Epithelial cell of esophagus (primary cell): ENCODE results near the gene CFAP46.

ENCODE experiments used
- DNase-seq: peaks from one replicate; pipeline ENCODE4 v3.0.0; 2010; ENCODE audit warnings: low read depth
- H3K4me3 ChIP-seq: 2 replicates; pipeline ENCODE4 v1.5.1; 2011; ENCODE audit warnings: mild to moderate bottlenecking, low read length, control low read depth
- TF ChIP-seq, protein P1 (sequence below): IDR thresholded peaks from 2 replicates; pipeline ENCODE4 v1.5.1; 2011; ENCODE audit warnings: low read depth, mild to moderate bottlenecking, low read length, control low read depth, inconsistent platforms; ENCODE audit not compliant: insufficient read depth; ENCODE audit errors: missing control alignments

CFAP46 gene

DNA sequence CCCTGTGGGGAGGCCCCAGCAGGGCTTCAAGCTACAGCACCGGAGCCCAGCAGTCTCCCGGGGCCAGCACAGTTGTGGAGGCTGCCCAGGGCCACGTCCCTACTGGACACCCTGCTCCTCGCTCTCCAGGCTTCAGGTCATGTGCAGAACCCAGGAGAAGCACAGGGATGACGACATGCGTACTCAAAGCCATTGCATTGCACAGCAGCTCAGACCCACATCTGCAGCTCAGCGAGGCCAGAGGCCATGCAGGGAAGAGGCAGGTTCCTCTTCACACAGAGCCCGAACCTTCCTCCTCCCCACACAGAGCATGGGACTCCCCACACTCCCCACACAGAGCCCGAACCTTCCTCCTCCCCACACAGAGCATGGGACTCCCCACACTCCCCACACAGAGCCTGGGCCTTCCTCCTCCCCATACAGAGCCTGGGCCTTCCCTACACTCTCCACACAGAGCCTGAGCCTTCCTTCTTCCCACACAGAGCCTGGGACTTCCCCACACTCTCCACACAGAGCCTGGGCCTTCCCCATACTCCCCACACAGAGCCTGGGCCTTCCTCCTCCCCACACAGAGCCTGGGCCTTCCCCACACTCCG is 12.3 kb downstream of the CFAP46 start:
- no peak overlapping the region for H3K4me3 ChIP-seq
- TF ChIP-seq, protein P1, sequence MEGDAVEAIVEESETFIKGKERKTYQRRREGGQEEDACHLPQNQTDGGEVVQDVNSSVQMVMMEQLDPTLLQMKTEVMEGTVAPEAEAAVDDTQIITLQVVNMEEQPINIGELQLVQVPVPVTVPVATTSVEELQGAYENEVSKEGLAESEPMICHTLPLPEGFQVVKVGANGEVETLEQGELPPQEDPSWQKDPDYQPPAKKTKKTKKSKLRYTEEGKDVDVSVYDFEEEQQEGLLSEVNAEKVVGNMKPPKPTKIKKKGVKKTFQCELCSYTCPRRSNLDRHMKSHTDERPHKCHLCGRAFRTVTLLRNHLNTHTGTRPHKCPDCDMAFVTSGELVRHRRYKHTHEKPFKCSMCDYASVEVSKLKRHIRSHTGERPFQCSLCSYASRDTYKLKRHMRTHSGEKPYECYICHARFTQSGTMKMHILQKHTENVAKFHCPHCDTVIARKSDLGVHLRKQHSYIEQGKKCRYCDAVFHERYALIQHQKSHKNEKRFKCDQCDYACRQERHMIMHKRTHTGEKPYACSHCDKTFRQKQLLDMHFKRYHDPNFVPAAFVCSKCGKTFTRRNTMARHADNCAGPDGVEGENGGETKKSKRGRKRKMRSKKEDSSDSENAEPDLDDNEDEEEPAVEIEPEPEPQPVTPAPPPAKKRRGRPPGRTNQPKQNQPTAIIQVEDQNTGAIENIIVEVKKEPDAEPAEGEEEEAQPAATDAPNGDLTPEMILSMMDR = no peak
- no peak for DNase-seq

DNA sequence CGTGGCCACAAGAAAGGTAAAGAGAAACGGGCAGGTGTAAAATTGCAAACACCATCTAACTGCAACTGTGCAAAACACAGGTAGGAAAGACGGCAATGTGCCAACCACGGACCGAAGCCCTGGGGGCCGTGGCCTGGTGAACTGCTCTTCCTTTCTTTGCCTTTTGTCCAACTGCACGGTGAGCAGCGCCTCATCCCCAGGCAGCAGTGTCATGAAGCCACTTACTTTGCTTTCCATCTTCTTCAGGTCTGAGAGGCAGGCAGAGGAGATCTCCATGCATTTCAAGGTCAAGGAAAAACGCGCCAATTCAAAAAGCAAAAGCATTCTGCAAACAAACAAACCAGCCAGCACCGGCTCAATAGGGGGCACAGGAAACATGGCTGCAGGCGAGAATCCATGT is 12.9 kb downstream of the CFAP46 start:
- no peak for DNase-seq
- TF ChIP-seq, protein P1 = no peak
- H3K4me3 ChIP-seq = no peak overlapping the region

DNA sequence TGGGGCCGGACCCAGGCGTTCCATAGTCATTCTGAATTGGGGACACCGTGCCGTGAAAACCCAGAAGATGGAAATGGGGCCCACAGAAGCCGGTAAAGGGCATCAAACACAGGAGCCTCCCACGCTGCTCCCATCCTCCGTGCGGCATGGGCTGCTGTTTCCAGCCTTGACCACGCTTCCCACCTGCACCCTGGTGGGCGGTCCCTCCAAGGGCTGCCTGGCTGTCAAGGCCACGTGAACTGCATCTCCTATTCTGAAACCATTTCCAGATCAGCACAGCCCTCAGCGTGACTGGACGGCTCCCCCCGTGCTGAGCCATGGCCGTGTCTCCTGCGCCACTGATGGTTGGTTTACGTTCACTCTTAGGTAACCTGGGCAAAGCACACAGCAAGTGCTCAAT is 14.1 kb downstream of the CFAP46 start:
- H3K4me3 ChIP-seq = no peak overlapping the region
- TF ChIP-seq, protein P1 = no peak
- DNase-seq = no peak

DNA sequence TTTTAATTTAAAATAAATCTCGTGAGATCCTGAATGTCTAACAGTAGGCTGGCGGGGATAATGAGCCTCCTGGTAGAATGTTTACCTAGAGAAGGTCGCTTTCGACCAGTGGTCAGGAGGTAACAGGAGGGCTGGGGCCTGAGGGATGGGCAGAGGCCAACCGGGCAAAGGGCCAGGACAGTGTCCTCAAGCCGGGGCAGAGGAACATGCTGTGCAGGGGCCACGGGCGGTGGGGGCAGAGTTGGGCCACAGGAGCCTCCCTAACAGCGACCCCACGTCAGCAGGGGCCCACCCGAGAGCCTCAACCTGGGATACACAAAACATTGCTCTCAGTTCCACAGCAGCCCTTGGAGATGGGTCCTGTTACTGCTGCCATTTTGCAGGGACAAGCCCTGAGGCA is 14.5 kb downstream of the CFAP46 start:
- TF ChIP-seq, protein P1 = no peak

DNA sequence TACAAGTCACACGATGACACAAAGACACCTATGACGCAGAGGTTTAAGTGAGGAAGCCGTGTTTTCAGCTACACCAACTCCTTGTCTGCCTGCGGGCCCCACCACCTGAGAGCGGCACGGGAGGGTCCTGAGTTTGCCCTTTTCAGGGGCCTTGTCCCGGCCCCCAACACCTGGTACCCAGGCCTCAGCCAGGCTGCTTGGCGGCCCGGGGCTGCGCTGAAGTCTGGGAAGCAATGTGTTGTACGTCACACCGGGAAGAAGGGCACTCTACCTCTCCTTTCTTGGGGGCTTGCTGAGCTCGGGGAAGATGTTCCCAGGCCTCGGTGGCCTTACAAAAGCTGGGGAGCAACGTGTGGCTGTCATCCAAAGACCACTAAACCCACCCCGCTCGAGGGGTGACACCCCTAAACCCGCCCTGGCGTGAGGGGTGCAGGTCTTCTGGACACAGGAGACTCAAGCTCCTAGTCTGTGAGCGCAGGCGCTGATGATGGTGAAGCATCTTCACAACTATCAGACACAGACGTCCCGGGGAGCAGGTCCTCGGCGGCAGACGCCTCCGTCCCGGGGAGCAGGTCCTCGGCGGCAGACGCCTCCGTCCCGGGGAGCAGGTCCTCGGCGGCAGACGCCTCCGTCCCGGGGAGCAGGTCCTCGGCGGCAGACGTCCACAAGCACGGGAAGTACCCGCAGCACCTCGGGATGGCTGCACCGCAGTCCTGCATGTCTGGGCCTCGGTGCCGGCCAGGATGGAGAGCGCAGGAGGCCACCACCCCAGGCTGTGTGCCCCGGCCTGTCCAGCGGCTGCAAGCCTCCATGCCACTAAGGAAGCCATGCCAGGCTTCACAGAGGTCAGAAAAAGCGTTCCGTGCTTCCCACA is 15.4 kb downstream of the CFAP46 start:
- DNase-seq = no peak
- TF ChIP-seq, protein P1 = no peak
- no peak overlapping the region for H3K4me3 ChIP-seq

More for the DNA sequence above, 14.5 kb downstream of the CFAP46 start:
- DNase-seq = no peak
- H3K4me3 ChIP-seq = no peak overlapping the region

DNA sequence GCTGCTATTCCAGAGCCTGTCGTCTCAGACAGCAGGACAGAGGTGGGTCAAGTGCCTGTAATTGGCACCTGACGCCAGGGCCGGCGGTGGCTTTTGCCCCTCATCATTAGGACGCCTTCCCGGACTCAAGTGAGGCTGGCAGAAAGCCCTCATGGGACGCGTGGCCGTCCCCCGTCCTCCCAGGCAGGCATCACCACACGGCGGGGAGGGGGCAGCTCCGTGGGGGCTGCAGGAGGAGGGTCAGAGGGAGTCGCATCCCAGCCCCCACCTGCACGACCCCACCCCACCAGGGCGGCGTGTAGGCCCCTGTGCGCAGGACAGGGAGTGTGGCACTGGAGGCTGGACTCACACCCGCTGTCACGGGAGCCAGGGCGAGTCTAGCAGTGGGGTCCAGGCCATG is 16.3 kb downstream of the CFAP46 start:
- TF ChIP-seq, protein P1 = no peak
- H3K4me3 ChIP-seq = no peak overlapping the region
- no peak for DNase-seq
